Measurements from ENCODE around the gene DUSP28.

DUSP28 gene, protein sequence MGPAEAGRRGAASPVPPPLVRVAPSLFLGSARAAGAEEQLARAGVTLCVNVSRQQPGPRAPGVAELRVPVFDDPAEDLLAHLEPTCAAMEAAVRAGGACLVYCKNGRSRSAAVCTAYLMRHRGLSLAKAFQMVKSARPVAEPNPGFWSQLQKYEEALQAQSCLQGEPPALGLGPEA

DNA sequence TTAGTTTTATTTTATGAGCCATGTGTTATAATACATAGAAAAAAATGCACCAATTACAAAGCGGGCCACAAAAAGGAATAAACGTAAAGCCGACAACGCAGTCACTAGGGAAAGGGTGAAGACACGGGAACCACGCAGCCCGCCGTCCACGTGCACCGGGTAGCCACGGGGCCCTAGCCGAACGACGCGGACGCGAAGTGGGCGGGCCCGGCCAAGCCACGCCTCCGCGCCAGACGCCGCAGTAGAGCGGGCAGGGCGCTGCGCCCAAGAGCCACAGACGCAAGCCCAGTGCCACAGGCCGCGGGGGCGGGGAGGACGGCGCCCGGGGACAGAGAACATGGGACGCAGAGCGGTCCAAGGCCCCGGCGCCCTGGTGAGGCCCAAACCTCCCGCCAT lies at the start of gene DUSP28:
Gene DUSP28, plus strand, starts transcription at position 274 of the 396 bp plus-strand sequence. CDS start 328 bp downstream, outside the sequence.
- DNase-seq (ENCODE audit: low spot score), result peak; percentile 92
- TF ChIP-seq, protein P1, sequence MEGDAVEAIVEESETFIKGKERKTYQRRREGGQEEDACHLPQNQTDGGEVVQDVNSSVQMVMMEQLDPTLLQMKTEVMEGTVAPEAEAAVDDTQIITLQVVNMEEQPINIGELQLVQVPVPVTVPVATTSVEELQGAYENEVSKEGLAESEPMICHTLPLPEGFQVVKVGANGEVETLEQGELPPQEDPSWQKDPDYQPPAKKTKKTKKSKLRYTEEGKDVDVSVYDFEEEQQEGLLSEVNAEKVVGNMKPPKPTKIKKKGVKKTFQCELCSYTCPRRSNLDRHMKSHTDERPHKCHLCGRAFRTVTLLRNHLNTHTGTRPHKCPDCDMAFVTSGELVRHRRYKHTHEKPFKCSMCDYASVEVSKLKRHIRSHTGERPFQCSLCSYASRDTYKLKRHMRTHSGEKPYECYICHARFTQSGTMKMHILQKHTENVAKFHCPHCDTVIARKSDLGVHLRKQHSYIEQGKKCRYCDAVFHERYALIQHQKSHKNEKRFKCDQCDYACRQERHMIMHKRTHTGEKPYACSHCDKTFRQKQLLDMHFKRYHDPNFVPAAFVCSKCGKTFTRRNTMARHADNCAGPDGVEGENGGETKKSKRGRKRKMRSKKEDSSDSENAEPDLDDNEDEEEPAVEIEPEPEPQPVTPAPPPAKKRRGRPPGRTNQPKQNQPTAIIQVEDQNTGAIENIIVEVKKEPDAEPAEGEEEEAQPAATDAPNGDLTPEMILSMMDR (IDR thresholded peaks at IDR 0.05; ENCODE audit: borderline replicate concordance, control extremely low read depth, extremely low read depth, insufficient read depth, missing control alignments), result no peak

DNA sequence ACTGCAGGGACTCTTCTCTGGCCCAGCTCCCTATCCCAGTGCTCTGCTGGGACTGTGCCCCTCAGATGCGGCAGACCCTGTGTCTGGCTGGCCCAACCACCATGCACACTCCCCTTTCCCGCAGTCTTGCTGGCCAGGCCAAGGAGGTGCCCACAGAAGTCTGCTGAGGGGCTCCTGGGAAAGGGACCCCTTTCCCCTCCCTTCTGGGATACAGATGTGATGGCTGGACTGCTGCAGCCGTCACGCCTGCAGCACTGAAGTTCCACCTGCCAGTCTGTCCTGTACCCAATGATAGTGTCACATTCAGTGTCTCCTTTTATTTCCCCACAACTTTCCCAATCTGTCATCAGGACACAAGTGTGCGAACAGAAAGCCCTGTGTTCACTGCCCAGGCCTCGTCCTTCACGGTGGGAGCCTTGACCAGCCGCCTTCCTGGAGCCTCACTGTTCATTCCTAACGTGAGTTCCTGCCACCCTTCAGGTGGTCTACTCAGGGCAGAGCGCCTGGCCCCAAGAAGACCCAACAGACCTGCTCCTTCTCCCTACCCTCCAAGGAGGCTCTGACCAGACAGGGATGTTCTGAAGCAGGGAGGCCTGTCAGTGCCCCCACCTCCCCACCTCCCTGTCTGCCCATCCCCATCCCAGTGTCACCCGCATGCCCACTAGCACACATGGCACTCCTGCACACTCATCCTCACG lies 49.5 kb upstream of the DUSP28 start:
- TF ChIP-seq, protein P1 (IDR thresholded peaks at IDR 0.05; ENCODE audit: borderline replicate concordance, control extremely low read depth, extremely low read depth, insufficient read depth, missing control alignments), result no peak
- no peak for DNase-seq (ENCODE audit: low spot score)
- in situ Hi-C loops (cut with MboI; ENCODE audit: low sequenced_read_pairs, unreplicated experiment), result loop anchor here (25.0 kb wide), 1 partner anchor 202 kb away; no protein-coding TSS in a partner anchor

More for the DNA sequence above, at the start of gene DUSP28:
- in situ Hi-C loops (cut with MboI; ENCODE audit: low sequenced_read_pairs, unreplicated experiment), result no loop called here

DNA sequence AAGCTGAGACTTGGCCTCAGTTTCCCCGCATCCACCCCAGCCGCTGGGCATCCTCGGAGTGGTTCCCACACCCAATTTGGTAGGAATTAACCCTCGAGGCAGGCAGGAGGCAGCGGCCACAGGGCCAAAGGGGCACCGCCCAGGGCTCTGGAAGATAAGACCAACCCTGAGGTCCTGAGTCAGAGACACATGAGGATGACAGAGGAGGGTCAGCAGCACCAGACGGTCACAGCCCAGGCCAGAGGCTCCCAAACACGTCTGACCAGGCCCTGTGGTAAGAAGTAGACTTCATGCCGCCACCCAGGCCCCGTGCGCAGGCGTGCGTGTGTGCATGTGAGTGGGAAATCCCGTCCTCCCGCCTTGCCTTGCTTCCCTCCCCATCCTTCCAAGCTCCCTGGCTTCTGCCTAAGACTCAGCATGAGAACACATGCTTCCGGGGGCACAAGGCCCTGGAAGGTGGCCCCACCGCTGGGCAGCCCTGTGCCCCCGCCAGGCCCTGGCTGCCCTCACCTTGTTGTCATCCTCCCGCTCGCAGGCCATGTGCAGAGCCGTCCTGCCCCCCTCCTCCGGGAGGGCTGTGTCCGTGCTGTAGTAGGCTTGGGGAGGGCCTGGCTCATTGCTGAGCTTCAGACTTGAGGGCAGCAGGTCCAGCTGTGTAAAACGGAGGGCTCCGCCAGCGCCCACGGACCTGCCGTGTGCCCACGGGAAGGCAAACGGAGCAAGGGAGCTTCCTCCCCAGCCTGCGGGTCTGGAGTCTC lies 48.6 kb upstream of the DUSP28 start:
- in situ Hi-C loops (cut with MboI; ENCODE audit: low sequenced_read_pairs, unreplicated experiment), result loop anchor here (25.0 kb wide), 1 partner anchor 201 kb away; no protein-coding TSS in a partner anchor
- no peak for DNase-seq (ENCODE audit: low spot score)
- TF ChIP-seq, protein P1 (IDR thresholded peaks at IDR 0.05; ENCODE audit: borderline replicate concordance, control extremely low read depth, extremely low read depth, insufficient read depth, missing control alignments), result no peak

DNA sequence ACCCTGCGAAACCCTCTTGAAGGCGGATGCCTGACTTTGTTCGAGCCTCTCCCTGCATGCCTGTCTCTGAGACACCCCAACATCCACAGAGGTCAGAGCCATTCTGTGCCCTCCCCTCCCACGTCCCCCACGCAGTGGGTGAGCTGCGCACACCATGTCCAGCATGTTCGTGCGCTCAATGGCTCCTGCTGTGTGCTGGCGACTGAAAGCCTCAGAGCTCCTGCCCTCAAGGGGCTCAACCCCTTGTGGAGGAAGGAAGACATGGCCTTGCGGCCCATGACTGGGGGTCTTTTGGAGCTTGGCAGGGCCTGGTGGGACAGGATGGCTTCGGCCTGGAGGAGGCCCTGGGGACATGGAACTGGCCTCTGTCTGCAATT lies 48.1 kb upstream of the DUSP28 start:
- in situ Hi-C loops (cut with MboI; ENCODE audit: low sequenced_read_pairs, unreplicated experiment), result loop anchor here (25.0 kb wide), 1 partner anchor 200 kb away; no protein-coding TSS in a partner anchor
- TF ChIP-seq, protein P1 (IDR thresholded peaks at IDR 0.05; ENCODE audit: borderline replicate concordance, control extremely low read depth, extremely low read depth, insufficient read depth, missing control alignments), result no peak
- no peak for DNase-seq (ENCODE audit: low spot score)

DNA sequence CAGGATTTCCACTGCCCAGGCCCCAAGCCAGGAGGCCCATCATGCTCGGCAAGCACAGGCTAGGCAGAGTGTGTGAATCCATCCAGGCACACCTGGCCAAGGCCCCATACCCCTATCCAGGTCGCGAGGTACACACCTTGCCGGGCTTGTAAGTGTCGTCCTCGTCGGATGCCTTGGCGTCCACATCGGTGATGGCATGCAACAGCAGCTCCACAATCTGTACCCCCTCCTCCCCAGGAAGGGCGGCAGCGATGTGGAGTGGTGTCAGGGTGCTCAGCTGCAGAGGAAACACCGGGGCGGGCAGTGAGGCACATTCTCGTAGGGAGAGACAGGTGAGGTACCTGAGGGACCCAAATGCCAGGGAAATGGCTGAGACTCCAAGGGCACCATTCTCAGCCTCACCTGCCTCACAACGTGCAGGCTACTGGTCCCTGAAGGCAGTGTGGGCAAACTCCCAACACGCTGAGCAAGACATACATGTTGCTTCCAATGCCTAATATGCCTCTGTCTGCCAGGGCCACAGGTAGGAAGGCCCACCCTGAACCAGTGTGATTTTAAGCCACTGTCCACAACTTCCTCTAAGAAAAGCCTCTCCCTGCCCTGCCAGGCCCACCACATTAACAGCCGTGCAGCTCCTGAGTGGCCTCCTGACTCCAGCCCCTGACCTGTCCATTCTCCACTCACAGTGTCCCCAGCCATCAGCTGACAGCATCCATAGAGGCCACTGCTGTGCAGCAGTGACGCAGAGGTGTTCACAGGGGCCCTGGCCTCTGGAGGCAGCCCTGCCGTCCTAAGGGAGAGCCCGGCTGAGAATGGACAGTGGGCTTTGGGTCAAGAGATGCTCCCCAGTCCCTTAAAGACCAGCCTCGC lies 47.3 kb upstream of the DUSP28 start:
- TF ChIP-seq, protein P1 (IDR thresholded peaks at IDR 0.05; ENCODE audit: borderline replicate concordance, control extremely low read depth, extremely low read depth, insufficient read depth, missing control alignments), result no peak
- in situ Hi-C loops (cut with MboI; ENCODE audit: low sequenced_read_pairs, unreplicated experiment), result loop anchor here (25.0 kb wide), 1 partner anchor 199 kb away; no protein-coding TSS in a partner anchor
- DNase-seq (ENCODE audit: low spot score), result no peak
